Activated T-helper 9 cell treated with anti-CD3 and anti-CD28 coated beads, Interleukin-2, amount 50 U/mL, for 16 hours (primary cell): ENCODE data around the gene BARHL1.

Experiments
- DNase-seq: peaks from one replicate; pipeline ENCODE4 v3.0.0-alpha.2; 2020; ENCODE audit warnings: low read depth

BARHL1 gene

DNA sequence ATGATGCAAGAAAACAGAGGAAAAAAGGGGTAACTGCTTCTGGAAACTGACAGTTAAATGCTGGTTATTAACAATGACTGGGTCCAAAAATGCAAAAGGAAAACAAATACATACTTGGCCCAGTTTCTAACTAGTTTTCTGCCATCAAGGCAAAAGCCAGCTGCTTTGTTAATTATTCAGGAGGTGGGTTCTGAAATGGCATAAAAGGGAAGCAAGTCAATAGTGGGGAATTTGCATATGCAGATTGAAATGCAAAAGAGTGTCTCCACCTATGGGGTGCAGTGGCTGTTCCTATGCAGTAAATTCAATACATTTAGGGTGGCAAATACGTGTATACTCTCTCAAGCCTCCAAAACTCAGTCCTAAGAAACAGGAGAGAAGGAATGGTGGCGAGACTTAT lies 33.4 kb downstream of the BARHL1 start:
- DNase-seq: no peak

DNA sequence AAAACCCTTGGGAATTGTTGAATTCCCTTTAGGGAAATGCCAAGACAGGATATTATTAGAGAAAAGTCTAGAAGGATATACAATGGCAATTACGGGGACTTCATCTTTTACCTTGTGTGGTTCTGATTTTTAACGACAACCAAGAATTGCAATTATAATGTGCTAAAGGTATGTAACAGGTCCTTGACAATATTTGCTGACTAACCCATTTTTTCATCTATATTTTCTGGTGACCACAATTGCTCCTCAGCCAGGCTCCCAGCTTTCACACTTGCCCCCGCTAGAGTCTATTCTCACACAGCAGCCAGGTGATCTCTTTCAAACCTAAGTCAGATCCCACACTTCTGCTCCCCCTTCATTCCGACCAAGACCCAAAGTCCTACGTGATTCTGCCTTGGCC lies 34.3 kb downstream of the BARHL1 start:
- no peak for DNase-seq

DNA sequence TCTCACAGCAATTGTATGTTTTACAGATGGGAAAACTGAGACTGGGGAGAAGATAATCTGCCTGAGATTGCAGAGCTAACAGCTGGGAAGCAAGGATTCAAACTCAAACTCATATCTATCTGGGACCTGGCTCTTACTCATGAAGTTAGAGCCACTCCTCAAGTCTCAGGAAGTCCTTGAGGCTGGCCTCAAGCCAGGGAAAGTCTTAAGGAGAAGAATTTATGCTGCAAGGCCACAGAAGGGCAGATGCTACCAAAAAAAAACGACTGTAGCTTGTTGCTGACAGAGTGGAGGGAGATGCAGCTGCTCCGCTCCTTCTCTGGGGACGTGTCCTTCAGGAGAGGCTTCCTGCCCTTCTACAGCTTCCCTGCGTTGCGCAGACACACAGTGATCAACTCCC lies 39.8 kb downstream of the BARHL1 start:
- no peak for DNase-seq

DNA sequence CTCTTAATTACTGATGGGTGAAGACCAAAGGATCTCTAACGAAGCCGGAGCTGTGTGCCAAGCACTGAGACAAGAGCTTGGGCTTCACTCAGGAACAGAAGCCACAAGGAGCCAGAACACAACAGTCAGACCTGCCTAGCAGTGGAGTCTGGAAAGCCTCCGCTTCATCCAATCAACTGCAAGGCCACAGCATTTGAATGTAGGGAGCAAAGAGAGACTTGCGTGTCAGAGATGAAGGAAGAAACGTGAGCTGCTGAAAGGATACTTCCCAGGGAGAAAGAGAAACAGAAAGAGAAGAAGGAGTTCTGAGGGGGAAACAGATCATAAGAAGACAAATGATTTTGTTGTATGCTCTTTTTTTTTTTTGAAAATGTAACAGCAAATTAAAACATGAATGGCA lies 43.9 kb downstream of the BARHL1 start:
- DNase-seq: no peak

DNA sequence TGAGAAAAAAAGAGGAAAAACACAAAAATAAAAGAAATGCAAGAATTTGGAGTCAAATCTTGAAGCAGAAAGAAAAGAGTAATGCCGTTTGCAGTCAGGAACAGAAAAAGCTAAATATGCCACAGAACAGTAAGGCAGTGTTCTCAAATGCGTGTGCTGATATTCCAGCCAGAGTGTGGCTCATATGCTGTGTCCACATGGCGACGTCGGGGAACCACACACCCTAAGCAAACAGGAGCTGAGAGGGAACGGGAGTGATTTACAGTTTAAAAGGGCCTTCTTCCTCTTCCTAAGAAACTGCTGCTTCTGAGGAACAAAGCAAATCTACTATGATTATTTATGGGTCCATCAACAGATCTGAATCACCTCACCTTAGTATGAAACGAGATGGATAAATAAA lies 44.7 kb downstream of the BARHL1 start:
- DNase-seq: no peak

DNA sequence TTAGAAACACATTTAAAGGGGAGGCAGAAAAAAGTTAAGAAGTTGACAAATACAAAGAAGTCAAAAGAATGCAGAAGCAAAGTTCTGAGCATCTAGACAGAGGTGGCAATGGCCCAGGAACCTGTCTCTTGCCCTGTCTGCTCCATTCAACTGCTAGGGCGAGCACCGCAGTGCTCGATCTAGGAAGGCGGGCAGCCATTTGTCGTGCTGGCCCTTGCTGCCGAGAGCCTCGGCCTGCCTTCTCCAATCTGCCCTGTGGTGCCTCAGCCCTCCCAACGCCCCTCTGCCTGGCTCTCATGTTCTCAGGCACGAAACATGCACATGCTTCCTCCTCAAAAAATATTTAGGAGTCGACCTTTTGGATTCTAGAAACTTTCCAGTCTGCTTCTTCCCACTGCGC lies 45.2 kb downstream of the BARHL1 start:
- DNase-seq: no peak

DNA sequence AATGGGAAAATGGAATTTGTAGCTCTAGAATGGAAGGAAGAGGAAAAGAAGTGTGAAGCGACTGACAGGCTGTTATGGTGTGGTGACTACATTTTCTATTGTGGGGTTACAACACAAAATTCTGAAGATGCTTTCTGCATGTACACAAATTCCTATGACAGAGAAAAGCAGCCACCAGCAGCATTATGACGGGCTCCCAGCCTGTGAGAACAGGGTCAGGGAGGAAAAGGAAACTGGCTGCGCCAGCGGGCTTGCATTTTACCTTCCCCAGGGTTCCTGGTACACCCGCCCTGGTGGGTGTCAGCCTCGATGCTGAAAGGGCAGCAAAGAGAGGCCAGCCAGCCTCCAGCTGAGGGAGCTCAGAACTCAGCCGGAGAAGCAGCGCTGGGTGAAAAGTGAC lies 46.3 kb downstream of the BARHL1 start:
- DNase-seq: no peak

DNA sequence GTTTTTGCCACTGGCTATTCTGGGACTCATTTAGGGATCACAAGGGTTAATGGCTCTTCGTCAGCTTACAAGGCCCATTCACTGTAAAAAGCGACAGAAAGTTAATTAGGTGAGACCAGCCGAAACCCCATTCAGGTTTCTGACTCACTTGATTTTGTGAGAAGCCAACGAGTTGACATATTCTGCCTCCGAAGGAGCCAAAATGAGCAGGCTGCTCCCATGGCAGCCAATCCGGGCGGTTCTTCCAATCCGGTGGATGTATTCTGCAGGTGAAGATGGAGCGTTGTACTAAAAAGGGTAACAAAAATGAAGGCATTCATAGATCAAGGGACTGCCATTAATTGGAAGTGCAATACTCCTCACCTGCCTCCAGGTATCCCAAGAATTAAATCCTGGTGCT lies 47.7 kb downstream of the BARHL1 start:
- DNase-seq: no peak

DNA sequence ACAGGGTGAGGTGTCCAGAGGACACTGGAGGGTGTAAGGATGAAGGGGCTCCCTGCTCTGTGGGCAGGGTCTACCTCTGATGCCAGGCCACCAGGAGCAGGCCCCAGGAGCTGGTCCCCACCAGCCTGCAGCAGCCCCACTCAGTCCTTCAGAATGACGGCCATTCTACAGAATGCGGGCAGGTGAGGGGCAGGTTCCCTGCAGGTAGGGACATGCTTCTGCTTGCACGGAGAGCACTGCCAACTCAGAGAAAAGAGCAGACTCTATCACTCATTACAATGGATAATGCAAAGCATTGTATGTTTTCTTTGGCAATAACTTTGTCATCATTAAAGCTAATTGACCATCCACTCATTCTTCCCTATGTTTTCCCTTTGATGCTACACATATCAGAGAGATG lies 48.4 kb downstream of the BARHL1 start:
- DNase-seq: no peak

DNA sequence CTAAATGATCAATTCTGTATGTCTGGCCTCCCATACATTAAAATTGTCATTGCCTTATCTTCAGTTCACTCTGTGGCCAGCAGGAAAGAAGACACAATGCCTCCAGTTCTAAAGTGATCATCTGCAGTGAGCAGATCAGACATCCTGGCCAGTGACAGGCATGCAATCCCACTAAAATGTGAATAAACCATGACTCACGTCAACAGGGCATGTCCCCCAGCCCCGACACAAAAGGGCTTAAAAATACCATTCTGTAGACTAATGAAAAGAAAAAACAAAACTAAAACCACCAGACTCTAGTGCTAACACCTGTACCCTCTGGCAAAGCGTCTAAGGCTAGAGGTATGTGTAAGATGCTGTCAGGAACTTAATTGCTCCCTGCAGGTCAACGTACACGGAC lies 48.9 kb downstream of the BARHL1 start:
- DNase-seq: no peak

DNA sequence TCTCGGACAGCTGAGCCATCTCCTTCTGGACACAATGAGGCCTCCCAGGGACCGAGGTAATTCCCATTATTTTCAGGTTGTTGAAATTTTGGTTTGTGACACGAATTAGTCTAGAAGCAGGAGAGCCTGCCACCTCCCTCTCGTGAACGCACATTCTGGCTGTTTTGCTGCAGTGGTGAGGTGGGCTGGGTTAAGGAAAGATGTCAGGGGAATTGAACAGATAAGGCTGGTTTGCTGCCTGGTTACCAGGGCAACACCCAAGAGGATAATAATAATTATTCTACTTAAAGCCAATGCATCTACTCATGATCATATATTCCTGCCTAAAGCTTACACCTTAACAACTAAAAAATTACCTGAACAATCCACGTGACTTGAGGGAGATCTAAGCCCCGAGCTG lies 49.3 kb downstream of the BARHL1 start:
- DNase-seq: no peak

DNA sequence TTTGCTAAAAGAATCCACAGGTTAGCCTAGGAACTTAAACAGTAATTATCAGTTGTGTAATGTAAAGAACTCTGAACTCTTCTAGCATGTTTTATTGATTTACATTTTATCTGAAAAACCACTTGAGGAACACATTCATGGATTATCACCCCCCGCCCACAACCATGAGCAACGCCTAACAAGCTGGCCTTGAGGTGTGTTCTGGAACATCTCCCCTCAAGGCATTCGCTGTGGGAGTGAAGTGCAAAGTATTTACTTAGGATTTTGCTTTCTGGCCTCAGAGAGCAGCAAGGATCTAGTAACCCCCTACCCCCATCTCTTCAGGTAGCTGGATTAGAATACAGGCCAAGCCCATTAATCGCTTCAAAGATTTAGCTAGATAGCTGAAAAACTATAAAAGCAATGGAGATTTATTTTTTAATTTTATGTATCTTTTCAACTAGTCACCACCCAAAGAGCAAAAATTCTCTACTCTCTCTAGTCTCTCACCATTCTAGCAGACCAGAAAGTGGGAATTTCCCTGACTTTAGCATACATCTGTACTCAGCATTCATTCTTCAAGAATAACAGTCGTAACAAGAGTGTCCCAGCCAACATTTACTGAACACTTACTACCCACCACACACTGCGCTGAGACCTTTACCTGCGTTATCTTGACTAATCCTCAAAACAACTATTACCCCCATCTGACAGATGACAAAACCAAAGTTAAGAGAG lies 50.2 kb downstream of the BARHL1 start:
- no peak for DNase-seq

DNA sequence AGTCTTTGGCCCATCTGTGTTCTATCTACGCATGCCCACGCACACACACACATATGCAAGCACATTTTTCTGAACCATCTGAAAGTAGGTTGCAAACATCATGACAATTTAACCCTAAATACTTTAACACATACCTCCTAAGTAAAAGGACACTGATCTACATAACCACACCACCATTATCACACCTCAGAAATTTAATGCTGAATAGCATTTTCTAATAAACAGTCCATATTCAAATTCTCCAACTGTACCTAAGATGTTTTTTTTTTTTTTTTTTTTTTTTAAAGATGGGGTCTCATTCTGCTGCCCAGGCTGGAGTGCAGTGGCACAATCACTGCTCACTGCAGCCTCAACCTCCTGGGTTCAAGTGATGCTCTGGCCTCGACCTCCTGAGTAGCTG lies 51.9 kb downstream of the BARHL1 start:
- no peak for DNase-seq

DNA sequence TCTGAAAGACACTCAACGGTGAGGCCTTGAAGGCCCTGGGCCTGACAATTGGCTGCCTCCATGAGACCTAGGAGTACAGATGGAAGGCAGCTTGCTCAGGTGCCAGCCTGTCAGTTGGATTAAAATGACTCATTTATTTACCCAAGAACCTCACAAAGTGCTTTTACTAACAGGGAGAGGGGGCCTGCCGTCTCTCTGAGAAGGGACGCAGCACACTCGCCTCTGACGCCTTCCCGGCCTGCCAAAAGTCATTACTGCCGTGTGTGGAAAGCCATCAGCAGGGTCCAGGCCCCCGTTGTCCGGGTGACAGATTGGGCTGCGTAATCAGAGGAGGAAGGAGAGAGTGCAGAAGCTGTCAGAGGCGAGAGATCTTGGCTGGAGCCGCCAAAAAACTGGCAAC lies 54.9 kb downstream of the BARHL1 start:
- no peak for DNase-seq

DNA sequence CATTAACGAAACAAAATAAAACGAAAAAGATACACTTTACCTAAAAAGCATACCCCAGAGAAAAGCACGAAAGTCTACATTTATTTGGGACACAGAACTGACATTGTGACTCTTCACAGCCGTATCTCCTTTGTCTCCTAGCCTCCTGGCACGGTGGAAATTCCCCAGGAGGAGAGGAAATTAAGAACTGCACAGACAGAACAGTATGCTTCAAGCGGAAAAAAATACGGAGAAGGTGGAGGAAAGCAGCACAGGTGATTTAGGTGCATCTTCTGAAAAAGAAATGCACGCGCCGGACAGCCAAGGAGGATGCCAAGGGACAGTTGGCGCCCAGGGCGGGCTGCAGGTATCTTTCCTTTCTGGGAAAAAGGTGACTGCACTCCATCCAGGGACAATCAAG lies 55.4 kb downstream of the BARHL1 start:
- no peak for DNase-seq

DNA sequence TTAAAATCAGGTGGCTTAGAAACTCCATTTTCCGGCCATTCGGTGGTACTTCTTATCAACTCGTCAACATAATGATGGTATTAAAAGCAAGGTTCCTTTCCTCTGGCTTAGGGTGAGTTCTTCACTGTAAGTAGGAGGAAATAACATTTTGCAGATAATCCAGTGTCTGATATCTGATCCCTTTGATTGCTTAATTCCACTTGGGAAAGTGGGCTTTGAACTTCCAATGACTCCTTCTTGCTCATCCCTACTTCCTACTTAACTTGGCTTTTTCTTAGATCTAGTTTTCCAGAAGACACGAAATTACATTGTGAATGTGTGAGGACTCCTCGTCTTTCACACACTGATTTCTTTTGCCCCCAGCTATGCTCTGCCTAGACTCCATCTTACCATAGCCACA lies 55.8 kb downstream of the BARHL1 start:
- DNase-seq: no peak

DNA sequence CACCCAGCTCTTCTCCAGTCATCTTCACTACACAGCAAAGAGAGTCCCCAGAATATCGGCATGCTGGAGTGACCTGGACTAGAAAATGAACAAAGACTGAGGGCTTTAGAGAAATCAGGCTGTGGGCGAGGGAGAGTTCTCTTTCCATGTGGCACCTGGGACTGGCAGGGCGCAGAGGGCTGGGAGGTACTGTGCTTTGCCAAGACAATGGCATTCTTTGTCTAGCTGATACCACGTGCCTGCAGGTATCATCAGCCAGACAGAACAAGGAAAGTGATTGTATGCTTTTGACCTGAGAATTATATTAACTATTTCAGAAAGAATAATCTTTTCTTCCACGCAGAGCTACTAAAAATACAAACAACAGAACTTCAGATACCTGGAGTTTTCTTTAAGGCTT lies 56.9 kb downstream of the BARHL1 start:
- no peak for DNase-seq
